ENCODE results near the gene ZP1.

Gene ZP1

GRCh38 chr11:60858731-60859464 lies 8.4 kb upstream of the ZP1 start:
- DNase-seq (ENCODE audit: low read depth in 2 of 2): no peak

- DNase-seq (ENCODE audit: low read depth in 2 of 2): no peak
Measured at GRCh38 chr11:60859616-60860250, 7.6 kb upstream of the ZP1 start.

DNA sequence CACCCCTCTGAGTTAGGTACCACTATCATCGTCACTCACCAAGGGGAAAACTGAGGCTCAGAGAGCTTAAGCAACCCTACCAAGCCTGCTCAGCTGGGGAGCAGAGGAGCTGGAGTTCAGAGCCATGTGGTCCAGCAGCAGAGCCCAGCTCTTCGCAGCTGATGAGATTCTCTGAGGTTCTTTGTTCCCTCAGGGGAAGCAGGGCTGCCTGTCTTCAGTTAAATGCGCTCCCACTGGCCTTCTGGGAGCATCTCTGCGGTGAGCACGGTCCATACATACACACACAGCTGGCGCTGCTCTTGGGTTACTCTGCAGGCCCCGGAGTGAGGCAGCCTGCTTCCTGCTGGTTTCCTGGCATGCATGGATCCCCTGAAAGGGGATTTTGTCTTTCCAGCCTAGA lies 6.4 kb upstream of the ZP1 start:
- no peak for DNase-seq (ENCODE audit: low read depth in 2 of 2)

DNA sequence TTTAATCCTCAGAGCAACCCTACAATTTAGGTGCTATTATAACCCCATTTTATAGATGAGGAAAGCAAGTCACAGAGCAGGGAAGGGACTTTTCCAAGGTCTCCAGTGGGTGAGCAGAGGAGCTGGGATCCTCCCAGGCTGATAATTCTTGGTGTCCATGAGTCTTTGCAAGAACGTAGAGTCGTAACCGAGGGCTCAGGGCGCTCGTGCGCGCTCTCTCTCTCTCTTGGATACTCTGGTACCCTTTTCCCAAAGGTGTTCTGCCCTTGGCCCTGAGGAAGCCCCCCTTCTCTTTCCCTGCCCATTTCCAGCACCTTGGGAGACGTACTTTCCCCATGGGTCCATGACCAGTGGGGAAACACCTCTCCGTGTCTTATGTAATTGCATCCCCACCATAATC lies 5.2 kb upstream of the ZP1 start:
- no peak for DNase-seq (ENCODE audit: low read depth in 2 of 2)

- DNase-seq (ENCODE audit: low read depth in 2 of 2): no peak
Measured at GRCh38 chr11:60863550-60864521, 3.5 kb upstream of the ZP1 start.

GRCh38 chr11:60864856-60865513 lies 2.4 kb upstream of the ZP1 start:
- no peak for DNase-seq (ENCODE audit: low read depth in 2 of 2)

GRCh38 chr11:60867871-60868681 lies 734 bp downstream of the ZP1 start:
- no peak for DNase-seq (ENCODE audit: low read depth in 2 of 2)

- DNase-seq (ENCODE audit: low read depth in 2 of 2): no peak
Measured at GRCh38 chr11:60868682-60869450, 1.5 kb downstream of the ZP1 start.

- DNase-seq (ENCODE audit: low read depth in 2 of 2): no peak
Measured at GRCh38 chr11:60869451-60869825, 2.1 kb downstream of the ZP1 start.

DNA sequence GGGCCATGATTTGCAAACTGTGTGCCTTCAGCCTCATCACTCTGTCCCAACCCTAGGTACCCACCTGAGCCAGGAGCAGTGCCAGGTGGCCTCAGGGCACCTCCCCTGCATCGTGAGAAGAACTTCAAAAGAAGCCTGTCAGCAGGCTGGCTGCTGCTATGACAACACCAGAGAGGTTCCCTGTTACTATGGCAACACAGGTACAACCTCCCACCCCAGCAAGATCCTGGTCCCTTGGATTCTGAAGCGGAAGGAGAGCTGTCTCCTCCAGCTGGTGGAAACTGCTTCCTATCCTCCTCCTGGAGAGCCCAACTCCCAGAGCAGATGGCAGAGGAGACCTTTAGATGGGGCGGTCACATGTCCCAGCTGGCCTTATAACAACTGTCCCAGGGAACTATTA lies 2.9 kb downstream of the ZP1 start:
- DNase-seq (ENCODE audit: low read depth in 2 of 2): no peak

GRCh38 chr11:60870733-60871377 lies 3.5 kb downstream of the ZP1 start:
- DNase-seq (ENCODE audit: low read depth in 2 of 2): no peak

GRCh38 chr11:60871378-60872061 lies 4.2 kb downstream of the ZP1 start:
- DNase-seq (ENCODE audit: low read depth in 2 of 2): no peak

GRCh38 chr11:60872124-60872960 lies 5.0 kb downstream of the ZP1 start:
- no peak for DNase-seq (ENCODE audit: low read depth in 2 of 2)

- no peak for DNase-seq (ENCODE audit: low read depth in 2 of 2)
Measured at GRCh38 chr11:60872961-60873524, 5.7 kb downstream of the ZP1 start.

DNA sequence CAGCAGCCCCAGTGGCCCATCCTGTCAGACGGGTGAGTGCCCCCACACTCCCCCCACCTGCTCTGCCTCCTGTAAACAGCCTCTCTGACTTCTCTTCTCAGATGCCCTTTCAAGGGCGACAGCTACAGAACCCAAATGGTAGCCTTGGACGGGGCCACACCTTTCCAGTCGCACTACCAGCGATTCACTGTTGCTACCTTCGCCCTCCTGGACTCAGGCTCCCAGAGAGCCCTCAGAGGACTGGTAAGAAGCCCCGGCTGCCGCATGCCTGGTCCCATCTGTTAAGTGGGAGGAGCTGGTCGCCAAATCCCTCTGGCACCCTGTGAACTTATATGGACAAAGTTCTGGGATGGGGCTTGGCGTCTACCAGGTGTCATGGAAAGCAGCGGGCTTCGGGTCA lies 6.2 kb downstream of the ZP1 start:
- DNase-seq (ENCODE audit: low read depth in 2 of 2): no peak

DNA sequence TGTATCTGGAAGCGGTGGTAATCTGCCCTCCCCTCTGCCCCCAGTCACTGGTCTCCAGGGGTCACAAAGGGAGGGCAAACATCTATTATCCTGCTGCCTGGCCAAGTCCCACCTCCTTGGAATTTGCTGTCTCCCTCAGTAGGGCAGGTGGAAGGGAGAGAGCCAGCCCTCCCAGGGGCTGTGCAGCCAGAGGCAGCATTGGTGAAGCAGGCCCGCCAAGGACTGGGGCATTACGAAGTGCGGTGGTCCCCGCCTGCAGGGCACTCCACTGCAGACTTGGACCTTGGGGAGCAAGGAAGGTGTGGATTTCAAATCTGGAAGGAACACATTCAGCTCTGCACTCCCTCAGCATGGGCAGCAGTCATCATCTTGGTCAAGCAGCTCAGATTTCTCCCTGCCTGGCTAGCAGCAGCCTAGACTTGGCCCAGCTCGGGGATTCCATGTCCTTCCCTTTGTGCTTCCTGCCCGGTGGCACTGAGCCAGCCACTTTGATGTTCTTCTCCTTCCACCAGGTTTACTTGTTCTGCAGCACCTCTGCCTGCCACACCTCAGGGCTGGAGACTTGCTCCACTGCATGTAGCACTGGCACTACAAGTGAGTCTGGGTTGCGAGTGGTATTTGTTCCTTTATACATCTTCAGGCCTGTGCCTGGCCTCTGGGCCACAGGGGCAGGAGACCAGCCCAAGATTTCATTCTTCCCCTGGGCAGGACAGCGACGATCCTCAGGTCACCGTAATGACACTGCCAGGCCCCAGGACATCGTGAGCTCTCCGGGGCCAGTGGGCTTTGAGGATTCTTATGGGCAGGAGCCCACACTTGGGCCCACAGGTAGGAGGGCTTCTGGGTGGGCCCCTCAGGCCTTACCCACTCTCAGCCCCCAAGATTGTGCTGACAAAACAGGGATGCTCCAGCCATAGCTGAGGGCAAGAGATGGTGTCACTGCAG lies 7.4 kb downstream of the ZP1 start:
- DNase-seq (ENCODE audit: low read depth in 2 of 2): no peak
